MCF 10A (cell line): ENCODE results near the gene TMEM238. TPM values are rescaled to one million over a fixed set of nuclear protein-coding genes. Genes with fewer than 3 reads are reported as not detected.

Experiments
- BruUV-seq: library from RNA; stranded (reverse); fragments of 400-500 nt; replicated peaks from 2 replicates; lab custom pipeline; 2021; lab: Mats Ljungman, UMichigan
- CTCF ChIA-PET: fragments of 300-600 bp; sonication (Branson Sonifier 250); formaldehyde crosslinking; extraction: SDS; loops from one replicate; lab custom pipeline; 2021; ENCODE audit warnings: antibody characterized with exemption, inconsistent platforms; lab: Yijun Ruan, JAX
- POLR2A ChIA-PET: fragments of 300-600, 350-650 bp; sonication (Branson Sonifier 250); formaldehyde crosslinking; extraction: SDS; loops from one replicate; lab custom pipeline; 2020; ENCODE audit warnings: antibody characterized with exemption, inconsistent platforms; lab: Yijun Ruan, JAX
- DNase-seq: peaks from one replicate; pipeline ENCODE4 v3.0.0-alpha.2; 2018; ENCODE audit not compliant: unreplicated experiment
- H3K27ac Mint-ChIP-seq: one replicate; pipeline ENCODE4 v1.8.0; 2022; ENCODE audit warnings: mild to moderate bottlenecking, low read depth, mixed read lengths; ENCODE audit not compliant: unreplicated experiment
- H3K27me3 Mint-ChIP-seq: one replicate; pipeline ENCODE4 v1.8.0; 2022; ENCODE audit warnings: mixed read lengths; ENCODE audit not compliant: insufficient read depth, unreplicated experiment
- H3K36me3 Mint-ChIP-seq: one replicate; pipeline ENCODE4 v1.8.0; 2022; ENCODE audit warnings: mild to moderate bottlenecking, moderate library complexity, mixed read lengths; ENCODE audit not compliant: insufficient read depth, unreplicated experiment
- H3K4me1 Mint-ChIP-seq: one replicate; pipeline ENCODE4 v1.8.0; 2022; ENCODE audit warnings: mixed read lengths; ENCODE audit not compliant: insufficient read depth, unreplicated experiment
- H3K4me3 Mint-ChIP-seq: one replicate; pipeline ENCODE4 v1.8.0; 2022; ENCODE audit warnings: mild to moderate bottlenecking, moderate library complexity, mixed read lengths; ENCODE audit not compliant: unreplicated experiment
- H3K9me3 Mint-ChIP-seq: one replicate; pipeline ENCODE4 v1.8.0; 2022; ENCODE audit warnings: mixed read lengths; ENCODE audit not compliant: unreplicated experiment
- CTCF ChIP-seq: fragments of 200-600 bp; IDR thresholded peaks from one replicate; pipeline ENCODE4 v1.8.0; 2022; ENCODE audit warnings: antibody characterized with exemption, mild to moderate bottlenecking; ENCODE audit not compliant: unreplicated experiment
- intact Hi-C: fragments of 100-400 bp; cut with micrococcal nuclease; formaldehyde crosslinking; loops from 2 replicates; pipeline ENCODE4 v1.14.1; 2022
- total RNA-seq: library from RNA; stranded (reverse); gene quantifications from 2 replicates; pipeline ENCODE4 v1.2.3, GENCODE V29; 2022

The TMEM238 gene
- total RNA-seq, 1 experiment from 2014 or later: 14.9 TPM

DNA sequence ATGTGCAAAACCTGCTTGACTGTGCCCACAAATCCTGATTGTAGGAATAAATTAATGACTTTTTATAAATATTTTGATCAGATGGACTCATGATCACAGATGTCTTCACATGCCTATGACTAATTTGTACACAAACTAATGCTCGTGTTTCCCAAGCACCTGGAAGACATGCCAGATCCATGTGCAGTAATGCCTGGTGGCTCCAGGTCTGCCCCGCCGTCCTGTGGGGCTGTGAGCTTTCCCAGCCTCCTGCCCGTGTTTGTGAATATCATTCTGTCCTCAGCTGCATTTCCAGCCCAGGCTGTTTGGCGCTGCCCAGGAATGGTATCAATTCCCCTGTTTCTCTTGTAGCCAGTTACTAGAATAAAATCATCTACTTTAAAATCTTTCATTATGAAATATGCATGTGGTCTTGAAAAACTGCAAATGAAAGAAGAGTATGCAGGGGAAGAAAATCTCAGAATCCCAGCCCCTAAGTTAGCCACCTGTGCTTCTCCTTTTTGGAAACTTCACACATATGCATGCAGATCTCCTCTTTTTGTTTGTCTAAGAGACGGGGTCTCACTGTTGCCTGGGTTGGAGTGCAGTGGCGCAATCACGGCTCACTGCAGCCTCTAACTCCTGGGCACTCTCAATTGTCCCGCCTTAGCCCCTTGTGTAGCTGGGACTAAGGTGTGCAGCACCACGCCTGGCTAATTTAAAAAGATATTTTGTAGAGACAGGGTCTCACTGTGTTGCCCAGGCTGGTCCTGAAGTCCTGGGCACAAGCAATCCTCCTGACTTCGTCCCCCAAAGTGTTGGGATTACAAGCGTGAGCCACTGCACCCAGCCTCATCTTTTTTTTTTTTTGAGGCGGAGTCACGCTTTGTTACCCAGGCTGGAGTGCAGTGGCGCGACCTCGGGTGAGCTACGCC is 7.9 kb upstream of the TMEM238 start:
- POLR2A ChIA-PET: interaction anchor here (0.9 to 7.2 kb wide), 5 partner anchors 8 to 256 kb away, joined by 3 to 57 read pairs (median 3); partner anchors contain the start of genes UBE2S and ZNF579
- Mint-ChIP-seq H3K36me3 (peaks cover 57% of the 10 kb centered on the region), H3K9me3 (no peaks in the 10 kb centered on the region), H3K27ac (no peak overlapping the region), H3K4me3 (no peak overlapping the region), H3K4me1 (peaks cover 21% of the 10 kb centered on the region), H3K27me3 (no peaks in the 10 kb centered on the region)
- DNase-seq: peak; percentile 74
- TF ChIP-seq CTCF: no peak
- no TSS peak for BruUV-seq
- intact Hi-C loops: no loop called here
- CTCF ChIA-PET: interaction anchor here (0.6 to 3.2 kb wide), 4 partner anchors 26 to 221 kb away, joined by 3 to 21 read pairs (median 4); no protein-coding TSS in a partner anchor

- H3K36me3 Mint-ChIP-seq: peaks cover 64% of the 10 kb centered on the region
- H3K4me3 Mint-ChIP-seq: no peak overlapping the region
Observed at GRCh38 chr19:55391191-55391670, 7.1 kb upstream of the TMEM238 start.

GRCh38 chr19:55390461-55390880 is 6.4 kb upstream of the TMEM238 start:
- ChIA-PET CTCF (interaction anchor here (0.6 to 3.2 kb wide), 8 partner anchors 28 to 1674 kb away, joined by 3 to 21 read pairs (median 4); partner anchors contain the start of gene KMT5C), POLR2A (interaction anchor here (0.6 to 7.2 kb wide), 5 partner anchors 10 to 133 kb away, joined by 3 to 57 read pairs (median 5); partner anchors contain the start of genes ISOC2 and UBE2S)
- no peak overlapping the region for H3K4me3 Mint-ChIP-seq
- H3K27me3 Mint-ChIP-seq: no peaks in the 10 kb centered on the region
- H3K4me1 Mint-ChIP-seq: peaks cover 21% of the 10 kb centered on the region
- no TSS peak for BruUV-seq
- DNase-seq: no peak
- no peaks in the 10 kb centered on the region for H3K9me3 Mint-ChIP-seq
- intact Hi-C loops: no loop called here
- H3K36me3 Mint-ChIP-seq: peaks cover 72% of the 10 kb centered on the region
- H3K27ac Mint-ChIP-seq: peak overlapping the region; percentile 32
- no peak for TF ChIP-seq CTCF

More at GRCh38 chr19:55391191-55391670, 7.1 kb upstream of the TMEM238 start:
- H3K9me3 Mint-ChIP-seq: no peaks in the 10 kb centered on the region
- DNase-seq: peak; percentile 47
- H3K4me1 Mint-ChIP-seq: peaks cover 21% of the 10 kb centered on the region
- peak overlapping the region; percentile 32 for H3K27ac Mint-ChIP-seq
- intact Hi-C loops: no loop called here
- BruUV-seq: no TSS peak
- H3K27me3 Mint-ChIP-seq: no peaks in the 10 kb centered on the region
- TF ChIP-seq CTCF: no peak
- ChIA-PET POLR2A (interaction anchor here (0.6 to 7.2 kb wide), 5 partner anchors 9 to 134 kb away, joined by 3 to 57 read pairs (median 5); partner anchors contain the start of genes ISOC2 and UBE2S), CTCF (interaction anchor here (0.6 to 3.2 kb wide), 5 partner anchors 27 to 1673 kb away, joined by 3 to 21 read pairs (median 3); no protein-coding TSS in a partner anchor)
